ENCODE measurements around the gene TMEM101.

The TMEM101 gene

DNA sequence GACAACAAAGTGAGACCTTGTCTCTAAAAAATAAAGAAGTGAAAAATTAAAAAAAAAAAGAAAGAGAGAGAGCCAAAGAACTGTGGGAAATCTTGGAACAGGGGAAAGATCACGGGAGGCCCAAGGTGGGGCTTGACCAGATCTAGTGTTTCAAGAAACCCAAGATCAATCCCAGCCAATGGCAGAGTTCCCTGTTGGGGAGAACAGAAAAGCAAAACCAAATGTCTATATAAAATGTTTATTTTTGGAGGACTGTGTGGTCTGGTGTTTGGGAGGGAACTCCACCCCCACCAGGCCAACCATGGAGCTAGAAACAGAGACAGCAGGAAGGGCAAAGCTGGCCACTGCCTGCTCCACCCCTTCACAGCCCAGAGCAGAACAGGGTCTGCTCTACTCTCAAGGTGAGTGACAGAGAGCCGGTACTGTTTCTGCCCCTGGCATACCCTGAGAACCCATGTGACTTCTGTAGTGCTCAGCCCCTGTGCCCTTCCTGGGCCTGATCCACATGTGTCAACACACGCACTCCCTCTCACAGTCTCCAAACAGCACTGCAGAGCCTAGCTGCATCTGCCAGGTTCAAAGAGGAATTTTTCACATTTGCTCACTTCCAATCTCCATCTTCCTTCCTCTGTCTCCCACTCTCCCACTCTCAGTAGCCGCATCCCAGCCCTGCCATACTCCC is 3.7 kb downstream of the TMEM101 start:
- no peak for FAIRE-seq
- no peak for TF ChIP-seq POLR2A (IDR thresholded peaks at IDR 0.05; ENCODE audit: low read depth, low read length)

DNA sequence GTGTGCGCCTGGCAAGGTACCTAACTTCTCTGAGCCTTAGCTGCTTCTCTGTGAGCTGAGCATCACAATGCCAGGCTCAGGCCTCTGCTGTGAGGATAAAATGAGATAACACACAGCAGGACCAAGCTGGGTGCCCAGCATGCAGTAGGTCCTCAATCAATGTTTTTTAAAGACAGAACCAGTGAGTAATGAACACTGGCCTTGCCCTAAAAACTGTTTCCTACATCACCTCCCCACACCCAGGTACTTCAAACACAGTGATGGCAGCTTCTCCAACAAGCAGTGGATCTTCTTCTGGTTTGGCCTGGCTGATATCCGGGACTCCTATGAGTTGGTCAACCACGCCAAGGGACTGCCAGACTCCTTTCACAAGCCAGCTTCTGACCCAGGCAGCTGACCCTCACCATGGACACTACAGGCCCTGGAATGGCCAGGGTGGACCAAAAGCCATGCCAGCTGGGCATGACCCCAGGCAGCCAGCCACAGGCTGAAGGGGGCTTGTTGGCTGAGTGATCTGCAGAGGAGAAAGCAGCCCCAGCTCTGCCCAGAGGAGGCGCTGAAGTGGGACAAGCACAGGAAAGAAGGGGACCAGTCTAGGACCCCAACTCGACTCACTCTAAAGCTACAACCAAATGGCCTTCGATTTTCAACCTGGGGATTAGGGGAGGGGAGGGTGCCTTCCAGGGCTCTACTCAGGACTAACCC is 6.4 kb downstream of the TMEM101 start:
- FAIRE-seq (no peak), DNase-seq (ENCODE audit: insufficient read length, low spot score) (no peak)
- TF ChIP-seq POLR2A (IDR thresholded peaks at IDR 0.05; ENCODE audit: low read depth, low read length), result no peak

More for the DNA sequence above, 3.7 kb downstream of the TMEM101 start:
- DNase-seq (ENCODE audit: insufficient read length, low spot score), result no peak

DNA sequence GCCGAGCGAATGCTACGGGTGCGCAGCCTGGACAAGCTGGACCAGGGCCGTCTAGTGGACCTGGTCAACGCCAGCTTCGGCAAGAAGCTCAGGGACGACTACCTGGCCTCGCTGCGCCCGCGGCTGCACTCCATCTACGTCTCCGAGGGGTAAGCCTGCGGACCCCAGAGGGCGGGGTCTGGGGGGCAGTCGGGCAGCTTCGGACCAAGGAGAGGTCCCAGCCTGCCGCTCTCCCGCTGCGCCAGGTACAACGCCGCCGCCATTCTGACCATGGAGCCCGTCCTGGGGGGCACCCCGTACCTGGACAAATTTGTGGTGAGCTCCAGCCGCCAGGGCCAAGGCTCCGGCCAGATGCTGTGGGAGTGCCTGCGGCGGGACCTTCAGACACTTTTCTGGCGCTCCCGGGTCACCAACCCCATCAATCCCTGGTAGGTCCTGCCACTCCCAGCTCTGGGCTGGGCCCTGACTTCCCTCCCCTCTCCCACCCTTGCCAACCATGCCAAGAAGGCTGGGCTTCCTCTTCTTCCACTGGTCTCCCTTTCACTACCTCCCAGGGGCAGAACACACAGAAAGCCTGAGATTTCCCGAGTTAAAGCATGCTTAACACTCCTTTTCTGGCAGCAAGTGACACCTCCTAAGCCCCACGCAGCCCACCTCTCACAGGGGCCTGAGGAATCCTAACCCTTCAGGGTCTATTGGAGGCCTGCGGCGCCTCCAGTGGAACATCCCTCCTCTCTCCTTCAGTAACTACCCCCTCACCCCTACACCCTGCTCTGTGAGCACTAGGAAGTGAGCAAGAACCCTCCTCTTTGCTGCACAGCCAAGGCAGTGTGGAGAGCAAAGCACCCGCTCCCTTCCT is 7.2 kb downstream of the TMEM101 start:
- peak; percentile 5; the same call in 1 of the 2 replicates for TF ChIP-seq POLR2A (IDR thresholded peaks at IDR 0.05; ENCODE audit: low read depth, low read length)
- FAIRE-seq (no peak), DNase-seq (ENCODE audit: insufficient read length, low spot score) (peak; percentile 44)

DNA sequence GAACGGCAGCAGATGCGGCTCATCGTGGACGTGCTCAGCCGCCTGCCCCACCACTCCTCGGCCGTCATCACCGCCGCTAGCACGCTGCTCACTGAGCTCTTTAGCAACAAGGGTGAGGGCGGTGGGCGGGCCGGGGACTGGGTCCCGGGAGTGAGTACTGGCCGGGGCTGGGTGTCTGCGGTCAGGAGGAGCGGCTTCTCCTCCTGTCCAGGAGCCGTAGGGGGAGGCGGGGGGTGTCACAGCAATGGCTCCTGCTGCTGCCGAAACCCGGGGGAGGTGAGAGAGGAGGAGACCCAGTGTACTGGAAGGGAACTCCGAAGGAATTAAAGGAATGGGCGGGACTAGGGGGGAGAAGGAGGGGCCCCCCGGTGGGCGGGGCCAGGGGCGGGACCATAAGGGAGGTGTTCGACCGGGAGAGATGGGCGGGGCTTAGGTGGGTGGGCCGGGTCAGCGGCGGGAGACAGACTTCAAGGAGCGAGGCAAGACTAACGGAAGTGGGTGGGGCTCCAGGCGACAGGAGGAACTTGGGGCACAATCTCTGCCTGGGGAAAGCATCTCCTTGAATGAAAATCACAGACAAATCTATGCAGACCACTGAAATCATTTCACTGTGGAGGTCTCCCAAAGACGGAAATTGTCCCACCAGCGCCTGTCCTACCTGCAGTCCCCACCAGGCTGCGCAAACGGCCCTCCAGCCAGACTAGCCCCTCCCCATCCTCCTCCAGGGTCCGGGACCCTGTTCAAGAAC is 8.0 kb downstream of the TMEM101 start:
- peak; percentile 92 for DNase-seq (ENCODE audit: insufficient read length, low spot score)
- FAIRE-seq, result no peak
- no peak for TF ChIP-seq POLR2A (IDR thresholded peaks at IDR 0.05; ENCODE audit: low read depth, low read length)

DNA sequence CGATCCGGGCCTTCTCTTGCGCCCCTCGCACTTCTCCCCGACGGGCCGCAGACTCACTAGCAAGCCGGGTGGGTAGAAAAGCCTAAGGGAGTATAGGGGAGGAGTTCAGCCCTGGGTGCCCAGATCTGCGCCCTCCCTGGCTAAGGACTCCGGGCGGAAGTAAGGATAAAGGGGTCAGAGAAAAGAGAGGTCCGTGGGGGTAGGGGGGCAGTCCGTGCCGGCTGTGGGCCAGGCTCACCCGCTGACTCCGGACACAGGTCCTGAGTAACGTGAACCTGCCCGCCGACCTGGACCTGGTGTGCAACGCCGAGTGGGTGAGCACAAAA is 8.5 kb downstream of the TMEM101 start:
- DNase-seq (ENCODE audit: insufficient read length, low spot score) (no peak), FAIRE-seq (no peak)
- no peak for TF ChIP-seq POLR2A (IDR thresholded peaks at IDR 0.05; ENCODE audit: low read depth, low read length)

DNA sequence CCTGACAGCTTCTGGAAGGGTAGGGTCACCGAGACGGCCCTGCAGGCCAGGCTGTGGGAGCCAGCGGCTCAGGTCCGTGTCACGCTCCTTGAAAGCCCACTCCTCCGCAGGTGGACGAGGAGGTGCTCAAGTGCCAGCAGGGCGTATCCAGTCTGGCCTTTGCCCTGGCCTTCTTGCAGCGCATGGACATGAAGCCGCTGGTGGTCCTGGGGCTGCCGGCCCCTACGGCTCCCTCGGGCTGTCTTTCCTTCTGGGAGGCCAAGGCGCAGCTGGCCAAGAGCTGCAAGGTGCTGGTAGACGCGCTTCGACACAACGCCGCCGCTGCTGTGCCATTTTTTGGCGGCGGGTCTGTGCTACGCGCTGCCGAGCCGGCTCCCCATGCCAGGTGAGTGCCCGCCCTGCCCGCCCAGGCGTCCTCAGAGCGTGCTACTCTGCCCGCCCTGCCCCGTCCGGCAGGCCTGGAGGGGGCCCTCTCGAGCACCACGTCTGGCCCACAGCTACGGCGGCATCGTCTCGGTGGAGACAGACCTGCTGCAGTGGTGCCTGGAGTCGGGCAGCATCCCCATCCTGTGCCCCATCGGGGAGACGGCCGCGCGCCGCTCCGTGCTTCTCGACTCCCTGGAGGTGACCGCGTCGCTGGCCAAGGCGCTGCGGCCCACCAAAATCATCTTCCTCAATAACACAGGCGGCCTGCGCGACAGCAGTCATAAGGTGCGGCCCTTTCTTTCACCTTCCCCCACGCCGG is 9.1 kb downstream of the TMEM101 start:
- TF ChIP-seq POLR2A (IDR thresholded peaks at IDR 0.05; ENCODE audit: low read depth, low read length), result no peak
- FAIRE-seq (no peak), DNase-seq (ENCODE audit: insufficient read length, low spot score) (no peak)

DNA sequence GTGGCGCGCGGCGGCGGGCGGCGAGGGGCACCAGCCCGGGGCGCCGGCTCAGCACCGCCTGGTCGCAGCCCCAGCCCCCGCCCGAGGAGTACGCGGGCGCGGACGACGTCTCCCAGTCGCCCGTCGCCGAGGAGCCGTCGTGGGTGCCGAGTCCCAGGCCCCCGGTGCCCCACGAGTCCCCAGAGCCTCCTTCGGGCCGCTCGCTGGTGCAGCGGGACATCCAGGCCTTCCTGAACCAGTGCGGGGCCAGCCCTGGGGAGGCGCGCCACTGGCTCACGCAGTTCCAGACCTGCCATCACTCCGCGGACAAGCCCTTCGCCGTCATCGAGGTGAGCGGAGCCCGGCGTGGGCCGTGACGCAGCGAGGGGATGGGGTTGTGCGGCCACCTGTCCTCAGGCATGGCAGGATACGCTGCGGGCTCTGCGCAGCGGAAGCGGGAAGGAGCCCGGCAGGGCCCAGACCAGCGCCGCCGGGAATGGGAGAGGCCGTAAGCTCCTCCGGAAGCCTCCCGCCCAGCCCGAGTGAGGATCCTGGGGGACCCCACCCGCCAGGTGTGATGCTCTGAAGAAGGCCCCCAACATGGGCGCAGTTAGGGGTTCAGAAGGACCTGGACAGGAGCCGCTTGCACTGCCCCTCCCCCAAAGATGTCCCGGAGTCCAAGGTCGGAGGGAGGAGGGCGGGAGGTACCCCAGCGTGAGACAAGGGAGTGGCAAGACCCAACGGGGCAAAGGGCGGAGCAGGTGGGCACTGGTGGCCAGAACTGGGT is 9.8 kb downstream of the TMEM101 start:
- DNase-seq (ENCODE audit: insufficient read length, low spot score), result no peak
- FAIRE-seq, result no peak
- no peak for TF ChIP-seq POLR2A (IDR thresholded peaks at IDR 0.05; ENCODE audit: low read depth, low read length)

DNA sequence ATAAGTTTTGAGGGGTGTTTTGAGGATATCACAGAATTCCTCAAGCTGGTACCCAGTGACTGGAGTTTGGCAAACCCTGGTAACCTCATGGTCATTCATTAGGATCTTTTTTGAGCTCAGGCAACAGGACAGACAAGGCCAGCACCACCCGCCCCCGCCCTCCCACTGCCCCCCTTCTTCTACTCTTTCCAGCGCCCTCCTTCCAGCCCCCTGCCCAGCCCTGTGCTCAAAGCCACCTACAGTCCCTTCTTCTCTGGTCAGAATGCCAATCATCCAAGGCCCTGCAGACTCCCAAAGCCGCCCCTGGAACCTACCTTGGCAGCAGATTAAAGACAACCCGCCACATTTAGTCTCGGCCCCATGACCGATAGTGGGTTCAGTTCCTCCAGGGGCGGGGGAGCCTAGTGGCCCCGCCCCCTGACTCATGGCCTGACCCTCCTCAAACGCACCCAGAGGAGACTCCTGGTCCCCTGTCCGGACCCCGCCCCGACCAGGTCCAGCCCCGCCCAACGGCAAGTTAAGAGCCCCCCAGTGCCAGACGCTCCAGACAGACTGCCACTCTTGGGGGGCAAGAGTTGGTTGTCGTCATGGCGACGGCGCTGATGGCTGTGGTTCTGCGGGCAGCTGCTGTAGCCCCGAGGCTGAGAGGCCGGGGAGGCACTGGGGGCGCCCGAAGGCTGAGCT is 10.5 kb downstream of the TMEM101 start, which contains the start of gene NAGS:
Gene NAGS, plus strand, starts transcription at position 546 of the 684 bp plus-strand sequence. Its CDS starts 42 bp downstream, at position 588.
- no peak for DNase-seq (ENCODE audit: insufficient read length, low spot score)
- no peak for FAIRE-seq
- no peak for TF ChIP-seq POLR2A (IDR thresholded peaks at IDR 0.05; ENCODE audit: low read depth, low read length)

DNA sequence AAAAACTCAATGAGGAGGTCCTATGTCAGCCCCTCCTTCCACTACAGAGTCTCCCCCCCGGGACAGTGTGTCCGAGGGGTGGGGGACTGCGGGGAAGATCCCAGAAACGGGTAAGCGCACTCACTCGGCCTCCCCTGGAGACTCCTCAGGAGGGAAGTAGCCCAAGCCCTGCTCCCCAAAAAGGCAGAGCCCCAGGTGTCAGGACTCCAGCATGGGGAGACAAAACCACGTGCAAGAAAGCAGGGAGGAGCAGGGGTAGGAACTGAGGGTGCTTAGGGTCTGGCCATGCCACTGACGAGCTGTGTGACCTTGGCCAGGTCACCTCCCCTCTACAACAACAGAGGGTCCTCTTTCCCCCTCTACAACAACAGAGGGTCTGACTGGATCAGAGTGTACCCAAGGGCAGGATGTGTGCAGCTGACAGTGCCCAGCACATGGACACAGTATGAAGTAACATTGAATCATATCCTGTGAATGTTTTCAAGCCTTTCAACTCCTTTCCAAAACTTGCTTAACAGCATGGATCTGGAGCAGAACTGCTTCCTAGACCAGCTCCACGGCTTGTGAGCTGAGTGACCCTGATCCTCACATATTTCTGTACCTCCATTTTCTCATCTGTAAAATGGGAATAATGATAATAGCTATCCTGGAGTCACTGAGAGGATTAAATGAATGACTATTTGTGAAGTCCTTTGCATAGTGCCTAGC is 12.5 kb downstream of the TMEM101 start:
- FAIRE-seq, result peak; percentile 15

DNA sequence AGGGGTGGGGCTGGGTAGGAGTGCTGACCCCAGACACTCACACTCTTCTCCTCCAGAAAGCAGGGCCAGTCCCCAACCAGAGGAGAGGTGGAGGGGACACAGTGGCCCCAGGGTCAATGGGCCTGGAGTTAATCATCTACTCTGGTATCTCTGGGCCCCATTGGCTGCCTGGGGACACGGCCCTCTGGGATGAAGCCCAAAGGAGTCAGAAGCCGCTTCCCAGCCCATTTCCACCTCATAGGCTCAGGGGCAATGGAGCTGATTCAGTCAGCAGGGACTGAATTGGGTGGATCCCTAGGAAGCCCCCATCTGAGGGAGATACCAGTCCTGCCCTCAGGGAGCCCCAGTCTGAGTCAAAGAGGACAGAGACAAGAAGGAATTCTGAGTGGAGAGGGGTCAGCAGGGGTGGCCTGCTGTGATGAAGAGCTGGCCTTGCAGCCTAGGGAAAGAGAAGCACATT is 13.3 kb downstream of the TMEM101 start:
- FAIRE-seq, result no peak
- no peak for TF ChIP-seq POLR2A (IDR thresholded peaks at IDR 0.05; ENCODE audit: low read depth, low read length)
- no peak for DNase-seq (ENCODE audit: insufficient read length, low spot score)

More for the DNA sequence above, 12.5 kb downstream of the TMEM101 start:
- peak; percentile 62 for DNase-seq (ENCODE audit: insufficient read length, low spot score)
- no peak for TF ChIP-seq POLR2A (IDR thresholded peaks at IDR 0.05; ENCODE audit: low read depth, low read length)

DNA sequence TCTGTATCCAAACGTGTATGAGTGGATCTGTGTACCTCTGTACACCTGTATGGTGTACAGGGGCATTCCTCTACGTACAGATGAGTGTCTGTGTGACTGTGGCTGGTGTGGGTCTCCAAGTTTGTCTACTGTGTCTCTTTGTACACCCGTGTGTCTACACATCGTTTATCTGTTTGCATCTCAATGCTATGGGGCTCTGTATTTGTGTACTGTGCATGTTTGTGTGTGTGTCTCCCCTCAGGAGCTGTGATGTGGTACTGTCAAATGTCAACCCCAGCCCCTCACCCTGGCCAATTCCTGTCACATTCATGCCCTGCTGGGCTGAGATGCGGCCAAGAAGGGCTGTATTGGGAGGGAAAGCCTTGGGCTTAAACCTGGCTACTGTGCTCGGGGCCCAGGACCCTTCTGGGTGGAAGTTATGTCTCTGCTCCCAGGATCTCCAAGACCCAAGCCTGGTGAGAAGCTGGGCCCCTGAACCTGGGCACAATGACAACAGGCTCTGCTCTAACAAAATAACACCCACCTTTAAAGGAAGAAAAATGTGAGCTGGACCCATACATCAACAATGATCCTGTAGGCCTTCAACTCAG is 13.8 kb downstream of the TMEM101 start:
- FAIRE-seq (no peak), DNase-seq (ENCODE audit: insufficient read length, low spot score) (no peak)
- TF ChIP-seq POLR2A (IDR thresholded peaks at IDR 0.05; ENCODE audit: low read depth, low read length), result no peak
